CD4-positive, alpha-beta T cell treated with Interleukin-6 at 100 ng/mL for 8 hours (primary cell): ENCODE results near the gene FRMD1.

ENCODE experiments used
- DNase-seq: peaks from one replicate; pipeline ENCODE4 v3.0.0-alpha.2; 2020; ENCODE audit warnings: mixed read lengths, low spot score

FRMD1 gene

DNA sequence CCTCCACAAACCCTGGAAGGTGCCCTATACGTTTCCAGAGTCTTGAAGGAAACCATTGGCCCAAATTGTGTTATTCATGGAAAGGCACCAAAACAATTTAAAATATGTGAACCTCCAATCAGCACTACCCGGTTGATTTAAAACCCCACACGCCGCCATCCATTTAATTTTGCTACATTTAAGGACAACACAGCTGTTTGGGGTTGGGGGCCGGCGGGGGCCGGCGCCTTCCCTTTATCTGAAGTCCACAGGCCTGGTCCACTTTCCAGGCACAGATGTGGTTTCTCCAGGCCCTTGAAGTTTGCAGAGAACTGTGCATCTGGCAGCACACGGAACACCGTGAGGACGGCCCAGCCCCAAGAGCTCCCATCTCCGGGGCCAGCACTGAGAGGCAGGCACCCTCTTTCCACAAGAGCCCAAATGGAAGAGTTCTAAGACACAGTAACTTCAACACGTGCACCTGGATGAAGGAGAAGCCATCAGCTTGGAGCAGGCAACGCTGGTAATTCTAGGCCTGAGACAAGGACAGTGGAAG is 16.8 kb upstream of the FRMD1 start:
- DNase-seq, result no peak

DNA sequence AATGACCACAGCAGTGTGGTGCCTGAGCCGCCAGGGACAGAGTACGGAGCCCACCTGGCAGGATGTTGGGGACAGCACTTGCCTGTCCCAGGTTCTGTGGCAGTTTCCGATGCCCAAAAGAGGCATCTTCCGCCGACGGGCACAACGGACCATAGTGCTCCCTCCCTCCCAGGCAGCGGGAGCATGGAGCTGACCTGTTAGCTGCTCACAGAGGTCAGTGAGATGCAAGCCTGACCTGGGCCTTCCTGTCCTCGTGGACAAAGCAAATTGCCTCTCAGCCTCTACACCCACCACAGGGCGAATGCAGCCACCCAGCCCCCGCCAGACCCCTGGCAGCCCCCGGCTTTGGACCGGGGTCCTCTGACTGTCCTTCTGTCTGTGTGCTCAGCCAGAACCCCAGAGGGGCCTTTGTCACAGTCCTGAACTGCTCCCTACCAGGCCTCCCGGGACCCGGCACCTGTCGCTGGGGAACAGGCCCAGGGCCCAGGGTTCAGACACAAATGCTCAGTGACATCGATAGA is 16.2 kb upstream of the FRMD1 start:
- DNase-seq, result no peak

DNA sequence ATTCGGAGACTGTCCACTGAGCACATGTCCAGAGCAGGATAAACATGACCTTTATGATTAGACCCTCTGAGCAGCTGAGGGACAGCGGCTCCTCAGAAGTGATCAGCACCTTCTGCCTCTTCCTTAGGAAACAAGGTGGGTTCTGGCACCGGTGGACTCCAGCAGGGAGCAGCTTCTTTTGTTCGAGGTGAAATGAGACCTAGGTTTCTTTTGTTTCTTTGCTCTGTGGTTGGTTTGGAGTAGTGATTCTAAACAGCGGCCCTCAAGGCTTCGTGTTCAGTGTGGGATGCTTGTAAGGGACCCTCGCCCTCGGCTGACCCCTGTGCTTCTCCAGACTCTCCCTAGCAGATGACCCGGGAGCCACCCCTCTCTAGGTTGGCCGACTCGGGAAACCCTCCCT is 14.6 kb upstream of the FRMD1 start:
- no peak for DNase-seq

DNA sequence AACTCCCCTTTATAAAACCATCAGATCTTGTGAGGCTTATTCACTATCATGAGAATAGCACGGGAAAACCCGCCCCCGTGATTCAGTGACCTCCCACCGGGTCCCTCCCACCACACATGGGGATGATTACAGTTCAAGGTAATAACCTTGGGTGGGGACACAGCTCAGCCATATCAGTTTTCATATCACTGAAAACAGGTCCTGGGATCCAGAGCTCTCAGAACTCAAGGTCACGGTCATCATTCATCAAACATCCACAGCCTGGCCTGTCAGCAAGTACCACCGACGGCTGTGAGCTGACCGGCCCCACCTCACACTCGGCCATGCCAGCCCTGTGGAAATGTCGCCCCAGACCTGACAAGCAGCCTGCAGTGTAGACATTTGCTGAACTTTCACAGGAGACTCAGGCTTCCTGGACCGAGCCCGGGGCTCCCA is 14.1 kb upstream of the FRMD1 start:
- no peak for DNase-seq

DNA sequence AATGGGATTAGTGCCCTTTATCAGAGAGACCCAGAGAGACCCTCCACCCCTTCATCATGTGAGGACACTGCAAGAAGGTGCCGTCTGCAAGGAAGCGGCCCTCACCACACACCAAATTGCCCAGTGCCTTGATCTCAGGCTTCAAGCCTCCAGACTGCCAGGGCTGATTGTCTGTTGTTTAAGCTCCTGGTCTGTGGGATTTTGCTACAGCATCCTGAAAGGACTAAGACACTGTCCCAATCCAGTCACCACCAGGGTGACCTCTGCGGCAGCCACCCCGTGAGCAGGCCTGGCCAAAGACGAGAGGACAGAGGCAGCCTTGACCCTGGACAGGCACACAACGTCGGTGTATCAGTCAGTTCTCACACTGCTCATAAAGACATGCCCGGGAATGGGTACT is 13.5 kb upstream of the FRMD1 start:
- no peak for DNase-seq

DNA sequence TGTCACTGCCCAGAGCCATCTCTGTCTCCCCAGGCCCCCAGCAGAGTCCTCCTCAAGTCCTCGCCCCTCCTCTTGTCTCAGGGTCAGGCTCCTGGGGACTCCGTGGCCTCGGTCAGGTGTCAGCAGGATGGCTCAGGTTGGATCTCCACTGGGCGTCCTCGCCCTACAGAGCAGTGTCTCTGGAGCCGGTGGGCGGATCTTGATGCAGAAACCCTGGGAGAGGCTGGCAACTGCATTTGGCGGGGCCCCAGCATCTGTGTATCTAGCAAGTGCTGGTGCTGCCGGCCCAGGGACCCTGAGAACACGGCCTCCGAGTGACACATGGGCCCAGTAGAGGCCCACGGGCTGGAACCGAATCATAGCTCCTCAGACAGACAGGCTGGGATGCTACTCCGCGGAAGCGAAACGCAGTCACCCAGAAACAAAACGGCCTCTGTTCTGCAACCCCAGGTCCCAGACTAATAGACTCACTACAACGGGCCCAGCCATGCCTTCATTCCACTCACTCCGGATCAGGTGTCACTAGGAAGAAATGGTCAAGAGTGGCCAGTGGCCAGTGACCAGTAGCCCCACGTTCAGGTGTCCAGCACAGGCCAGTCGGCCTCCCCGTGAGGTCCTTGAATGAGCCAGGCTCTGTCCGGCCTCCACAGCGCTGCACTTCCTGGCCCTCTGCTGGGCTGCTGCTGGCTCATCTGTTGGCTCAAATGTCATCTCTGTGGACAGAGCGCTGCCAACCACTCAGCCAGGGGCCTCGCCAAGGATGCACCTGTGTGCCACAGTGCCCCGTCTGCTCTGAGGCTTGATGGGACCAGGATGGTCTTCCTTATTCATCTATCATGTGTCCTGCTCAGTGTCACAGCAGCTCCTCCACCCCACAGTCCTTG is 12.6 kb upstream of the FRMD1 start:
- DNase-seq, result no peak

DNA sequence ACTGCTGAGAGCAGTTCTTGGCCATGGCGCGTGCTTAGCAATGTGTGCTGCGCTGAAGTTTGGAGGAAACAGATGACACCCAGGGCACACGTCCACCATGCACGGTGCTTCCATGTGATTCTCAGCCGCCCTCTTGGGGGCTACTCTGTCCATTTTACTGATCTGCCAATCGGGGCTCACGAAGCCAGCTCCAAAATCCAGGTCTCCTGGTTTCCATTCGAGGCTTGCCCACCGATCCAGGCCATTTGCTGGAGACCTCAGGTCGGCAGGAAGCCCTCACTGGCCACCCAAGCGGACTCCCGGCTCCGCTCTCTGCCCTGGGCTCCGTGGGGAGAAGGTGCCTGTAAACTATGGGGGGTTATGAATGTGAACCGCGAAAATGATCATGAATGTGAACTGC is 11.7 kb upstream of the FRMD1 start:
- DNase-seq, result no peak

DNA sequence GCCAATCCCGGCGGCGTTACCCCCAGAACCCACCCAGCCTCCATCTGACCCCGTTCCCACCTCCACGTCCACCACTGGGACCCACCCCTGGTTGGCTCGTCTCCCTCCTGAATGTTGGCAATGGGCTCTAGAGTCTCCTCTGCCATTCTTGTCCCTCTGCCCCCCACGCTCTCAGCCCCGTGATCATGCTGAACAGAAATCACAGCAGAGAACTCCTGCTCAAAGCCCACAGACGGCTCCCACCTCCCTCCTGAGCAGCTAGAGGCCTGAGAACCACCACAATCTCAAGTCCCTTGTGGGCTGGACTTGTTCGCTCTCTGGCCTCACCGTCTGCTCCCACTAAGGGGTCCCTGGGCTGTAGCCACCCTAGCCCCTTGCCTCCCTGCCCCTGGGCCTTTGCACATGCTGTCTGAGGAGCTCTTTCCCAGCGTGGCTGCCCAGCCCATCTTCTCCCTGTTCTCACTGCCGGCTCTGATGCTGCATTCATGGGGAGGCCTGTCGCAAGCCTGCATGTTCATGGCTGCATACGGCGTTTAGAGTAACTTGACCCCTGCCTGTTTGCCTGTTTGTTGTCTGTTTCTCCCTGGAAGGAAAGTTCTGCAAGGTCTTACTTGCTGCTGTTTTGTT is 11.2 kb upstream of the FRMD1 start:
- DNase-seq, result no peak

DNA sequence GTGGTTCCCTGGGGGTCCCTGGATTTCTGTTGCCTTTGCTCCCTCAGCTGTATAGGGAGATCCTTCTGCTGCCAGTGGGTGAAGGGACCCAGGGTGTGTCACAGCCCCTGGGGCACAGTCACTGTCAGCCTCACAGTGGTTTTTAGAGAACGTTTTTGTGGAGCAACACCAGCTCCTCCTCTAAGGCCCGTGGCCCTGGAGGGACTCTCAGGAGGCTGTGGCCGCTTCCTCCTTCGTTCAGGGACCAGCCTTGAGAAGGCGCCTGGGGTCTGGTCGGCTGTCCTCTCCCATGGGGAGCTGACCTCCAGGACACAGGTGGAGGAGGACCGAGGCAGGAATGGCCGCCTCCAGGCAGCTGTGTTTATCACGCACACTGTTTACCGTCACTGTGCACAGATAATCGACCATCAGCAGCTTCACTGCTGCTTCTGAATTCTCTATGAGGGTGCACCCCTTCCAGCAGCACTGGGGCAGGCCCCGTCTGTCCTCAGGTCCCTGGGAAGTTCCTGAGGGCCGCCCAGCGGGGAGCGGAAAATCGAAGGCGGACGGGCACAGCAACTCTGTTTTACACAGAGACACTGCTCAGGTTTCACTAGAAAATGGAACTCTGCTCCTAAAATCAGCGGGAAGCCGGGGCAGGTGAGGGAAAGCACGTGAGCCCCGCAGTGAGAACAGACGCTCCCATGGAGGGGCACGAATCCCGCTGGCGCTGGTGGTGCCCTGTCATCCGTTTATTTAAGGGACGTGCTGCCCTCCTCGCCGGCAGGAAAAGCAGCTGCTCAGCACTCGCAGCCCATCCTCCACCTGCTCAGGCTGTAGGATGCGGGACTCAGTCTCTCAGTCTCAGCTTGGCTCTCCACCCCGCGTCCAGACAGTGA is 10.4 kb upstream of the FRMD1 start:
- DNase-seq, result no peak

DNA sequence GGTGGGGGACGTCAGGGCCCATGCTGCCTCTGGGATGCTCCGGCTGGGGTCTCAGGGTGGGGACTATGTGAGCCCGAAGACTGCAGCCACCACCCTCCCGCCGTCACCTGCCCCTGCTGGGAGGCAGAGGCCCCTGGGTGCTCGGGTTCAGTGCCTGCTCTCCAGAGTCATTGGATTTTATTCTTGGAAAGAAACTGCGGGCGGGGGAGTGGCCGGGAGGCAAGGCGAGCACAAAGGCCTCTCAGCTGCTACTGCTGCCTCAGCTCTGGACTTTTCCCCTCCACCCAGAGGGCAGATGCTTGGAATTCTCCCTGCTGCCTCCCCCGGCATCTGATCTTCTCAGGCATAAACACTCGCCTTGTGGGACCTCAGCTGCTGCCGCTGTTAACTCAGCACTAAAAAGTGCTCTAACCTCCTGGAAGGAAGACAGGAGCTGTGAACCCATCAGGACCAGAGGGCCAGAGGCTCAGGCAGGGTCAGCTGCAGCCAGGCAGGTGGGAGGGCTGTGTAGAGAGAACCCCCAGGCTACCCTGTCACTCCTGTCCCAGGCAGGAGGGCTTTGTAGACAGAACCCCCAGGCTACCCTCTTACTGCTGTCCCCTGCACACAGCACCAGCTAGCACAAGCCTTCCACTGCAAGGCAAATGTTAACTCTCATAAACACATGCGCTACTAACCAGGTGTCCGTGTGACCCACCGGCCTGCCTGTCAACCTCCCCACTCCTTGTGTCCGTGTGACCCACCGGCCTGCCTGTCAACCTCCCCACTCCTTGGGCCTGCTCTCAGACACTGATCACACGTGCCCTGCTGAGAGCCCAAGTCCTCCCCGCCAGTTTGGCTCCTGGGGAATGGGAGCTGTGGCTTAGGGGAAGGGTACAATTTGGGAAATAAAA is 9.4 kb upstream of the FRMD1 start:
- DNase-seq, result no peak

DNA sequence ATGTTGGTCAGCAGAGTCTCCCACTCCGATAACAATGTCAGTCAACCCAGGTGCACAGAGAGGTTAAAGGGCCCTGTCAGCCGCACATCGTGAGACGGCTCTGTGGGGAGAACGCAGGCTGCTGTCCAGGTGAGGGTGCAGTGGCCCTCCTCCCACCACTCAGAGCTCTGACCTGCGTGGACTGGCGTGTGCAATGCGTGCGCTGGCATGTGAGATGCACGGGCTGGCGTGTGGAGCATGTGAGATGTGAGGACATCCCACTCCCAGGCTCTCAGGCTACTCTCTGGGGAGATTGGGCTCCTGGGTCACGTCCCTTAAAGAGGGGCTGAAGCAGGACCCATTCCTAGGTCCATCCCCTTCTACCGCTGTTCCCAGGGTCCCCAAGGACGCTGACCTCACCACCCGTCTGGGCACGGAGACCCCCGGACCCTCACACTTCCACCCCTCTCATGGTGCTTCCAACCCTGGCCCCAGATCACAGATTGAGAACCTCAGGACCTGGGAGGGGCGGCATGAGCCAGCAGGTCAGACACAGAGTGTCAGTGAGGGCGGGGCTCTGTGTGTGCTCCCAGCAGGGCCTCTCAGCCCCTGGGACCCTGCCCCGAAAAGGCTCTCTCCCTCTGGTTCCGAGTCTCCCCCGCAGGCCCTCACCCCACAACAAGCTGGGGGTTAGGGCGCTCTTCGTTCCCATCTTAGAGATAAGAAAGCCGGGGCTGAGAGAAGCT is 8.6 kb upstream of the FRMD1 start:
- no peak for DNase-seq

DNA sequence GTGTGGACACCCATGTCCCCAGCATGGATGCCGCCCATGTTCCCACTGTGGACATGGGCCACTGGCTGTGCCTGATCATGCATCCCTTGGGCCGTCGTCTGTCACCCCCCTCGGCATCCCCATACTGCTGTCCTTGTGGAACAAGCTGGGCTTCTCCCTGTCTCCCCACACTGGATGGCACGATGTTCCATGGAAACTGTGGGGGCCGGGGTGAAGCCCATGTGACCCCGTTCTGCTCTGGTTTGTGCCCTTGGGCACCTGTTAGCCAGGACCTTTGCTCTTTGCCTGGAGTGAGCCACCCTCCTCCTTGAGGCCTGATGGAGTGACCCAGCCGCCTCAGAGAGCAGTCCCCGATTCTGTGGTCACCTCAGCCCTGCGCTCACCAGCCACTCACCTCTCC is 7.6 kb upstream of the FRMD1 start:
- no peak for DNase-seq

DNA sequence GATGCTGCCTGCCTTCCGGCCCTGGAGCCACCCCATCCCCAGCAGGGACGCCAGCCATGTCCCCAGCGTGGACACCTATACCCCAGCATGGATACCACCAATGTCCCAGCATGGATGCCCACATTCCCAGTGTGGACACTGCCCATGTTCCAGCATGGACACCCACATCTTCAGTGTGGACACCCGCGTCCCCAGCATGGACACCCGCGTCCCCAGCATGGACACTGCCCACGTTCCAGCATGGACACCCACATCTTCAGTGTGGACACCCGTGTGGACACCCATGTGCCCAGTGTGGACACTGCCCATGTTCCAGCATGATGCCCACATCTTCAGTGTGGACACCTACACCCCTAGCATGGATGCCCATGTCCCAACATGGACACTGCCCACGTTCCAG is 7.1 kb upstream of the FRMD1 start:
- no peak for DNase-seq

DNA sequence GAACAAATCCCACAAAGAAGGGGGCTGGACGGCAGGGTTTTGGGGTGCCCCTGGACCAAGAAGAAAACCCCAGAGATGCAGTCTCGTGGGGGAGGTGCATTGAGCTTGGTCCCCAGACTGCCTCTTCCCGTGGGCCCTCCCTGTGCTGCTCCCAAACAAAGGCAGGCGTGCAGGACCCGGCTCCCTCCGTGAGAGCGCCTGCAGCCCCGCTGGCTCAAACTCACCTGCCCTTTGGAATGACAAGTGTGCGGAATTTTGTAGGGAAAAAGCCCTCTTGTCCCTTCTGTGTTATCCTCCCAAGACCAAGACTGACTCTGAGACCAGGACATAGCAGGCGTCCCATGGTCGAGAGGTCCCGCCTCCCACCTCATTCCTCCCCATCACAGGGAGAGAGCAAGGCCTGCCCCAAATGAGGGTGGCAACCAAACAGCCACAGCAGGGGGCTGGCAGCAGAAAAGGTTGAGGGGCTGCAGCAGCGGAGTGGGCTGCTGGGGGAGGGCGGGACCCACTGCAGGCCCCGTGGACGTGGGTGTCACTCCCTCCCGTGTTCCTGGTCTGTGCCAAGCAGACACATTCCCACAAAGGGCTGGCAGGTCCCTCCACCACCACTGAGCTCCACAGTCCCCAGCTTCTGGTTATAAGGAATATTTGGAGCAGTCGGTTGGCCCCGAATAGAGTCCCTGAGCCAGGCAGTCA is 5.6 kb upstream of the FRMD1 start:
- no peak for DNase-seq

DNA sequence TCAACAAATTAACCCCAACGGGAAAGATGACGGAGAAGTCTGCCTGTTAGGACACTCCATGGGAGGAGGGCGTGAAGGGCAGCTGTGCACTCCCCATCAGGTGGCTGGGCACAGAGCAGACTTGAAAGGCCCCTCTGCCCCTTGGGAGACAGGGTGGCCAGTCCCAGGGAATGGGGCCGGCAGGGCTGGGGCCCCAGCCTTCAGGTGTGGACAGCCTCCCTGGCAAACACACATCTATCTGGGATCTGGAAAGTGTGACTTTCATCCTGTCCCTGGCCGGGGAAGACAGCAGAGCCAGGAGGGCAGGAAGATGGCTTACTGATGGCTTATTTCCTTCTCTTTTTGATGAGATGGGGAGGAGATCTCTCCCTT is 4.5 kb upstream of the FRMD1 start:
- DNase-seq, result no peak

DNA sequence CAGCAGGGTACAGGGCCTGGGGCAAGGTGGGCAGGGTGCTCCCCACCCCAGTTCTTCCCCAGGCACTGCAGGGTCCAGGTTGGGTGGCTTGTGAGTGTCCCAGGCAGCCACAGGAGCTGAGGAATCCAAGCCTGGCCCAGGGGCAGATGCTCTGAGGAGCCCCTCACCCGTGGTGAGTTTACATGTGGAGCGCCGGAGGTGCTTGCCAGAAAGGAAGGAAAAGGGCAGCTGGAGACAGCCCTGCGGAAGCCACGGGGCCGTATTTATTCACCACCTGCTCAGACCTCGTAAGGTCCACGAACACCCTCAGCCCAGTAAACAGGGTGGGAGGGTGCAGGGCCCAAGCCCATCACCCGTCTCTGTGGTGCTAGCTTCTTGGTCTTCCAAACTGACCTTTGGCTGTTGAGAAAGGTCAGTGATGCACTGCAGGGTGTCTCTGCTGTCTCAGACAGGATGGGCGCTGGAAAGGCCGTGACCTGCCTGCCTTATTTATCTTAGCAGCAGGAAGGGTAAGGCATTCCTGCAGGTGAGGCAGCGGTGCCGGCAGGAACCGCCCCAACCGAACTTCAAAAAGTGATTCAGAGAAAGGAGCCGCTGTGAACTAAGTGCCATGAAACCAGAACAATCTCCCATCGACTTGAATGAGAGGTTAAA is 4.0 kb upstream of the FRMD1 start:
- DNase-seq, result no peak

DNA sequence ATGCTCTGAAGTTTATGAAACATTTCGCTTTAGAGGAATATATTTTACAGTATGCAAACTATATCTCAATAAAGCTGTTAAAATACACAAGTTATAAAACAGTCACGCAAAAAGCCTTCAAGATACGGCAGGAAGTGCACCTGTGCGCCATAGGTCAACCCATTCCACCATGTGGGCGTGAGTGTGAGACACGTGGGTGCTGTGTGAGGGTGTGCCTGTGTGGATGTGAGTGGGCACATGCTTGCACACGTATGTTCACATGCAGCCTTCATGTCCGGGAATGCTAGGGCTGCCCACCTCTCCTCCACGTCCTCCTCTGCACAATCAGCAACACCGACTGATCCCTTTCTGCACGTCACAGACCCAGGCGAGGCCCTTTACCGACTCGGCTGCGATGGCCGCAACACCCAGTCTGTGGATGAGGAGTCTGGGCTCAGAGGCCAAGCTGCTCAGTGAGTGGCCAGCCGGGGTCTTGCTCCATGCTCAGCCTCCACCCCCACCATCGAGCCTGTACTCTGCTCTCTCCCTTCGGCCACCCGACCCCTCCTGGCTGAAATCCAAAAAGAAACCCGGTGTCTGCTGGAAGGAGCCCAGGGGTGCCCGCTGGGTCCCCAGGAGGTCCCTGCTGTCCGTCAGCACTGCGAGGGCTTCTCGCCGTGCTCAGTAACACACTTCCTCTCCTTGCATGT is 3.0 kb upstream of the FRMD1 start:
- no peak for DNase-seq

DNA sequence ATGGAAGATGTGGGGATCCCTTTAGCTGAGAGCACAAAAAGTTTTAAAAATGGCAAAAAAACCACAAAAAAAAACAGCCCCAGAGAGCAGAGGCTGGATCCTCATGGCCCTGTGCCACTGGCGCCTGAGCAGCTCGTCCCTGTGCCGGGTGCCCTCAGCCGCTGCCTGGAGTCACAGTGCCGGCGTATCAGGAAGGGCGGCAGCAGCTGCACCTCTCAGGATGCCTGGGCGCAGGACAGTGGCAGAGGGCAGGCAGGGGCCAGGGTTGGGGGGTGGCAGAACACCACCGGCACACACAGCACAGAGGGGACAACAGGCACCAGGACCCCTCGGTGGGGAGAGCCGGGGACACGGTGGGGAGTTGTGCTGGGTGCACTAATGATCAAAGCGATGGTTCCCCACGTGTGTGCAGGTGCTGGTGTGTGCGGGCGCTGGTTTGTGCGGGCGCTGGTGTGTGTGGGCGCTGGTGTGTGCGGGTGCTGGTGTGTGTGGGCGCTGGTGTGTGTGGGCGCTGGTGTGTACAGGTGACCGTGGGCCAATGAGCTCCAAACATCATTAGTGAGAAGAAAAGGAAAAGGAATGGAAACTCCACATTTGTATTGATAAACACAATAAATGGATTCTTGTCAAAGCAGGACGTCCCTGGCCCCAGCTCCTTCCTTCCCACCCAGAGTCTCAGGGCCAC is 1.5 kb upstream of the FRMD1 start:
- DNase-seq, result no peak
